H9 (cell line): Measurements from ENCODE around the gene SSTR4. TPM values are rescaled to one million over a fixed set of nuclear protein-coding genes. Genes with fewer than 3 reads are reported as not detected.

Source experiments
- DNase-seq: peaks from one replicate; pipeline ENCODE4 v3.0.0-alpha.2; 2017
- H2AFZ ChIP-seq: one replicate; pipeline ENCODE4 v1.6.1; 2013; ENCODE audit warnings: mild to moderate bottlenecking, low read length, control low read depth, moderate library complexity
- H2AK5ac ChIP-seq: 2 replicates; pipeline ENCODE4 v1.6.1; 2013; ENCODE audit warnings: low read length, control low read depth, mixed read lengths; ENCODE audit not compliant: insufficient read length
- H2BK120ac ChIP-seq: one replicate; pipeline ENCODE4 v1.6.1; 2013; ENCODE audit warnings: low read depth, mild to moderate bottlenecking, low read length, control low read depth, inconsistent platforms; ENCODE audit not compliant: poor library complexity, severe bottlenecking
- H2BK12ac ChIP-seq: 2 replicates; pipeline ENCODE4 v1.6.1; 2013; ENCODE audit warnings: low read length, control low read depth, mixed read lengths, low read depth; ENCODE audit not compliant: insufficient read length
- H2BK15ac ChIP-seq: 2 replicates; pipeline ENCODE4 v1.6.1; 2013; ENCODE audit warnings: low read depth, low read length, control low read depth
- H2BK20ac ChIP-seq: one replicate; pipeline ENCODE4 v1.6.1; 2013; ENCODE audit warnings: low read depth, mild to moderate bottlenecking, low read length, control low read depth, inconsistent platforms; ENCODE audit not compliant: poor library complexity, severe bottlenecking
- H2BK5ac ChIP-seq: 2 replicates; pipeline ENCODE4 v1.6.1; 2013; ENCODE audit warnings: low read length, control low read depth, mixed read lengths; ENCODE audit not compliant: insufficient read length
- H3K14ac ChIP-seq: 2 replicates; pipeline ENCODE4 v1.6.1; 2013; ENCODE audit warnings: low read length, control low read depth; ENCODE audit not compliant: insufficient read depth
- H3K18ac ChIP-seq: 2 replicates; pipeline ENCODE4 v1.6.1; 2013; ENCODE audit warnings: low read depth, mild to moderate bottlenecking, mixed read lengths, low read length, control low read depth; ENCODE audit not compliant: insufficient read length
- H3K23ac ChIP-seq: 2 replicates; pipeline ENCODE4 v1.6.1; 2013; ENCODE audit warnings: low read length, control low read depth, mixed read lengths, low read depth; ENCODE audit not compliant: insufficient read length
- H3K23me2 ChIP-seq: 2 replicates; pipeline ENCODE4 v1.6.1; 2013; ENCODE audit warnings: low read depth, mild to moderate bottlenecking, mixed read lengths, low read length, control low read depth; ENCODE audit not compliant: insufficient read length, poor library complexity, severe bottlenecking
- H3K27ac ChIP-seq: 2 replicates; pipeline ENCODE4 v1.5.1; 2013; ENCODE audit warnings: low read length, control low read depth, mixed read lengths, low read depth; ENCODE audit not compliant: insufficient read length
- H3K27me3 ChIP-seq: 2 replicates; pipeline ENCODE4 v1.6.1; 2013; ENCODE audit warnings: low read length, control low read depth, inconsistent platforms; ENCODE audit not compliant: insufficient read depth
- H3K4ac ChIP-seq: 2 replicates; pipeline ENCODE4 v1.6.1; 2013; ENCODE audit warnings: low read depth, mild to moderate bottlenecking, control low read depth, inconsistent platforms, low read length, moderate library complexity
- H3K4me1 ChIP-seq: 2 replicates; pipeline ENCODE4 v1.6.1; 2013; ENCODE audit warnings: low read length, control low read depth, inconsistent platforms; ENCODE audit not compliant: insufficient read depth
- H3K4me2 ChIP-seq: 2 replicates; pipeline ENCODE4 v1.6.1; 2013; ENCODE audit warnings: low read length, control low read depth, mixed read lengths; ENCODE audit not compliant: insufficient read length, insufficient read depth
- H3K56ac ChIP-seq: 2 replicates; pipeline ENCODE4 v1.6.1; 2013; ENCODE audit warnings: low read depth, mild to moderate bottlenecking, mixed read lengths, low read length, control low read depth; ENCODE audit not compliant: insufficient read length
- H3K79me1 ChIP-seq: 2 replicates; pipeline ENCODE4 v1.6.1; 2013; ENCODE audit warnings: low read depth, mild to moderate bottlenecking, moderate library complexity, low read length, control low read depth, inconsistent platforms; ENCODE audit not compliant: insufficient read depth, poor library complexity, severe bottlenecking
- H3K79me2 ChIP-seq: 2 replicates; pipeline ENCODE4 v1.6.1; 2013; ENCODE audit warnings: low read length, control low read depth, inconsistent platforms; ENCODE audit not compliant: insufficient read depth
- H3K9ac ChIP-seq: 2 replicates; pipeline ENCODE4 v1.6.1; 2013; ENCODE audit warnings: low read length, control low read depth, mixed read lengths; ENCODE audit not compliant: insufficient read length; ENCODE audit errors: extremely low read depth
- H3K9me3 ChIP-seq: one replicate; pipeline ENCODE4 v1.6.1; 2013; ENCODE audit warnings: low read depth, low read length, inconsistent platforms; ENCODE audit not compliant: control insufficient read depth
- H3T11ph ChIP-seq: one replicate; pipeline ENCODE4 v1.6.1; 2013; ENCODE audit warnings: mild to moderate bottlenecking, low read length, control low read depth, inconsistent platforms
- H4K20me1 ChIP-seq: one replicate; pipeline ENCODE4 v1.6.1; 2013; ENCODE audit not compliant: control insufficient read depth, insufficient read length, insufficient read depth
- H4K5ac ChIP-seq: 2 replicates; pipeline ENCODE4 v1.6.1; 2013; ENCODE audit warnings: low read depth, mild to moderate bottlenecking, mixed read lengths, low read length, control low read depth; ENCODE audit not compliant: insufficient read length
- H4K8ac ChIP-seq: replicated peaks from 2 replicates; pipeline ENCODE4 v1.6.1; 2013; ENCODE audit warnings: low read length, control low read depth, mixed read lengths, low read depth; ENCODE audit not compliant: insufficient read length
- H4K91ac ChIP-seq: 2 replicates; pipeline ENCODE4 v1.6.1; 2013; ENCODE audit warnings: low read depth, mild to moderate bottlenecking, moderate library complexity, mixed read lengths, low read length, control low read depth; ENCODE audit not compliant: insufficient read length
- H3K27ac Mint-ChIP-seq, 3 experiments: 2 replicates in 2 of 3; 3 replicates in 1 of 3; pipeline ENCODE4 v1.8.0; 2020 to 2021; ENCODE audit warnings: mixed read lengths in 3 of 3, mild to moderate bottlenecking in 1 of 3, moderate library complexity in 1 of 3
- H3K27me3 Mint-ChIP-seq: 2 replicates; pipeline ENCODE4 v1.8.0; 2021; ENCODE audit warnings: low read depth, mild to moderate bottlenecking, moderate library complexity, mixed read lengths
- H3K36me3 Mint-ChIP-seq, 3 experiments: 2 replicates in 2 of 3; 3 replicates in 1 of 3; pipeline ENCODE4 v1.8.0; 2020 to 2021; ENCODE audit warnings: low read depth in 3 of 3, mixed read lengths in 3 of 3; ENCODE audit not compliant: insufficient read depth in 1 of 3
- H3K4me1 Mint-ChIP-seq, 2 experiments: 2 replicates each; pipeline ENCODE4 v1.8.0; 2020; ENCODE audit warnings: mixed read lengths in 2 of 2
- H3K4me3 Mint-ChIP-seq, 2 experiments: 2 replicates in 1 of 2; 3 replicates in 1 of 2; pipeline ENCODE4 v1.8.0; 2020 to 2021; ENCODE audit warnings: mild to moderate bottlenecking in 2 of 2, mixed read lengths in 2 of 2, moderate library complexity in 1 of 2
- H3K9me3 Mint-ChIP-seq, 2 experiments: 2 replicates in 1 of 2; 3 replicates in 1 of 2; pipeline ENCODE4 v1.8.0; 2020; ENCODE audit warnings: mild to moderate bottlenecking in 2 of 2, mixed read lengths in 2 of 2, moderate library complexity in 1 of 2
- CTCF ChIP-seq: fragments of 200-600 bp; sonication (generic); conservative IDR thresholded peaks from 3 replicates; pipeline ENCODE4 v1.8.0; 2021; ENCODE audit warnings: antibody characterized with exemption, mild to moderate bottlenecking
- WGBS: extraction: QIAGEN DNeasy Blood & Tissue Kit; methylation state at CpG from one replicate; pipeline ENCODE4 v1.1.7; 2013; ENCODE audit warnings: missing lambda C conversion rate, low lambda C conversion rate, mixed read lengths; ENCODE audit not compliant: insufficient read length; ENCODE audit errors: extremely low coverage; 5-methylcytosine and 5-hydroxymethylcytosine counted together
- total RNA-seq: library from RNA; stranded (reverse); gene quantifications from 2 replicates; pipeline ENCODE4 v1.2.1, GENCODE V29; 2021

The SSTR4 gene
- total RNA-seq, 1 experiment from 2014 or later = not detected

DNA sequence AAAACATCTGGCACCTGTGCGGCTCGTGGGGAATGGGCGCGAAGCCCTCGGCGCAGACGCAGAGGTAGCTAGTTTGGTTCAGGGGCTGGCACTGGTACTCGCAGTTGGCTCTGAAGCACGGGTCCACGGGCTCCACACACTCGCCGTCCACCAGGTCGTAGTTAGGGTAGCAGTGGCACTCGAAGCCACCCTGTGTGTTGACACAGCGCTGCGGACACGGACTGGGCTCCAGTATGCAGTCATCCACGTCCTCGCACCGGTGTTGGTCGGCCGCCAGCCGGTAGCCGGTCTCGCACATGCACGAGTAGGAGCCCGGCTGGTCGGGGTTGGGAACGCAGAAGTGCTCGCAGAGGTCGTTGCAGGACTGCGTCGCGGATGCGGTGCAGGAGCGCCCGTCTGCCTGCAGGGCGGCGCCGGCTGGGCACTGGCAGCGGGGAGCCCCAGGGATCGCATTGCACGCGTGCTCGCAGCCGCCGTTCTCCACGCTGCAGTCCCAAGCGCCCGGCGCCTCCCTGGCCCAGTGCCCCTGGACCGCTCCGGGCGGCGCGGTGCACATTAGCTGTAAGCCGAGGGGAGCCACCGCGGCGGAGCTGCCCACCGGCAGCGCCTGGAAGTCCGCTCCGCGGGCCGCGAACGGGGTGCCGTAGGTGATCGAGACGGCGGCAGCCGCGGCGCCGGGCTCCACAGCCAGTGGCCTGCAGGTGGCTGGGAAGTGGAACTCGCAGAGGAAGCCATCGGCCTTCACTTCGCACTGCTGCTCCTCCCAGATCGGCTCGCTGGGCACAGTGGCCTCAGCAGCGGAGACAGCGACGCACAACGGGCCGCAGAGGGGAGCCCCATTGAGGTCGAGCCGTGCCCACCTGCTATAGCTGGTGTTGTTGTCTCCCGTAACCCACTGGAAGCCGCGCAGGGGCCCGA lies 13.4 kb downstream of the SSTR4 start:
- no peak overlapping the region for H3T11ph ChIP-seq
- Mint-ChIP-seq H3K9me3 (peaks cover 2 to 4% of the 10 kb centered on the region in 2 experiments; a peak in 2 of 5 replicates), H3K4me1 (peaks cover 23 to 34% of the 10 kb centered on the region in 2 experiments), H3K27me3 (peaks cover 100% of the 10 kb centered on the region), H3K36me3 (peaks cover 0 to 3% (median 1%) of the 10 kb centered on the region in 3 experiments; a peak in 2 of 7 replicates), H3K4me3 (peak overlapping the region; percentile 72 to 81), H3K27ac (no peak overlapping the region)
- H3K9me3 ChIP-seq = no peaks in the 10 kb centered on the region
- DNase-seq = peak; percentile 80
- H3K4ac ChIP-seq = no peak overlapping the region
- peak overlapping the region; percentile 66 for H3K4me2 ChIP-seq
- no peaks in the 10 kb centered on the region for H4K20me1 ChIP-seq
- H2BK5ac ChIP-seq = no peak overlapping the region
- no CpG with 5 or more reads among the region's 92 CpGs for WGBS
- H4K91ac ChIP-seq = no peak overlapping the region
- H3K27ac ChIP-seq = no peak overlapping the region
- H2BK120ac ChIP-seq = no peak overlapping the region
- no peaks in the 10 kb centered on the region for H3K79me1 ChIP-seq
- no peak overlapping the region for H2BK12ac ChIP-seq
- 0 out of 2 replicates have a peak, but pooled peaks cover 3% of the 10 kb centered on the region for H3K4me1 ChIP-seq
- no peak overlapping the region for H2AK5ac ChIP-seq
- TF ChIP-seq CTCF = peak; percentile 70
- no peak overlapping the region; the same call in 1 of the 2 replicates for H3K14ac ChIP-seq
- H3K23me2 ChIP-seq = peaks cover 24% of the 10 kb centered on the region
- peaks cover 26% of the 10 kb centered on the region; the same call in 1 of the 2 replicates for H3K27me3 ChIP-seq
- H2BK20ac ChIP-seq = no peak overlapping the region
- no peak overlapping the region for H4K8ac ChIP-seq
- no peak overlapping the region for H4K5ac ChIP-seq
- no peak overlapping the region for H3K18ac ChIP-seq
- no peak overlapping the region for H2BK15ac ChIP-seq
- no peak overlapping the region for H3K9ac ChIP-seq
- H2AFZ ChIP-seq = no peak overlapping the region
- H3K79me2 ChIP-seq = no peaks in the 10 kb centered on the region
- H3K23ac ChIP-seq = no peak overlapping the region
- H3K56ac ChIP-seq = no peak overlapping the region
